SU-DHL-6 (cell line): ENCODE measurements around the gene ATCAY.

Experiments used
- H2AFZ ChIP-seq: fragments of 200-600 bp; sonication (generic); 2 replicates; pipeline ENCODE4 v1.6.1; 2014; ENCODE audit warnings: low read depth, mild to moderate bottlenecking, moderate library complexity, mixed read lengths, antibody characterized with exemption, low read length; ENCODE audit not compliant: severe bottlenecking
- H3F3A ChIP-seq: fragments of 200-600 bp; shearing (Covaris generic); 2 replicates; pipeline ENCODE4 v1.6.0; 2016; ENCODE audit warnings: antibody characterized with exemption, mild to moderate bottlenecking; ENCODE audit not compliant: insufficient read depth
- H3K27ac ChIP-seq: fragments of 200-600 bp; sonication (generic); 2 replicates; pipeline ENCODE4 v1.5.1; 2016; ENCODE audit warnings: low read depth, mild to moderate bottlenecking, low read length, moderate library complexity, mixed read lengths
- H3K27me3 ChIP-seq: fragments of 200-600 bp; sonication (generic), shearing (Covaris generic); 2 replicates; pipeline ENCODE4 v1.6.0; 2014; ENCODE audit warnings: mild to moderate bottlenecking, low read length
- H3K36me3 ChIP-seq: fragments of 200-600 bp; sonication (generic); 2 replicates; pipeline ENCODE4 v1.6.1; 2014; ENCODE audit warnings: mild to moderate bottlenecking, low read length, mixed read lengths
- H3K4me2 ChIP-seq: fragments of 300-600, 200-600 bp; shearing (Covaris generic), sonication (generic); 2 replicates; pipeline ENCODE4 v1.6.0; 2014; ENCODE audit warnings: low read length, low read depth, mild to moderate bottlenecking; ENCODE audit not compliant: poor library complexity, severe bottlenecking
- H3K4me3 ChIP-seq: fragments of 200-600 bp; sonication (generic); 2 replicates; pipeline ENCODE4 v1.5.1; 2014; ENCODE audit warnings: antibody characterized with exemption, low read length, mild to moderate bottlenecking, mixed read lengths; ENCODE audit not compliant: insufficient read depth, poor library complexity, severe bottlenecking
- H3K79me2 ChIP-seq: fragments of 200-600 bp; sonication (generic); 2 replicates; pipeline ENCODE4 v1.6.1; 2014; ENCODE audit warnings: mild to moderate bottlenecking, low read length, moderate library complexity; ENCODE audit not compliant: insufficient read depth
- H3K9ac ChIP-seq: fragments of 200-600 bp; sonication (generic); 2 replicates; pipeline ENCODE4 v1.7.0; 2014; ENCODE audit warnings: mild to moderate bottlenecking, low read length
- H3K9me2 ChIP-seq: fragments of 200-600 bp; sonication (generic); replicated peaks from 2 replicates; pipeline ENCODE4 v1.6.1; 2014; ENCODE audit warnings: low read length; ENCODE audit not compliant: insufficient read depth
- H3K9me3 ChIP-seq: fragments of 200-600 bp; sonication (generic); 2 replicates; pipeline ENCODE4 v1.6.1; 2014; ENCODE audit warnings: low read length, mixed read lengths; ENCODE audit not compliant: insufficient read depth
- H4K20me1 ChIP-seq: fragments of 200-600 bp; sonication (generic); 2 replicates; pipeline ENCODE4 v1.6.1; 2014; ENCODE audit warnings: low read depth, mild to moderate bottlenecking, antibody characterized with exemption, low read length, moderate library complexity, mixed read lengths
- CTCF ChIP-seq: fragments of 200-600 bp; sonication (generic); IDR thresholded peaks from one replicate; pipeline ENCODE4 v1.5.1; 2017; ENCODE audit warnings: antibody characterized with exemption, mild to moderate bottlenecking, low read length, moderate library complexity; ENCODE audit not compliant: insufficient read depth, poor library complexity, severe bottlenecking
- EZH2phosphoT487 ChIP-seq: fragments of 200-600 bp; sonication (generic), shearing (Covaris generic); conservative IDR thresholded peaks from 2 replicates; pipeline ENCODE4 v1.6.1; 2018; ENCODE audit warnings: mild to moderate bottlenecking, antibody characterized with exemption, low read length, moderate library complexity, mixed read lengths

ATCAY gene

DNA sequence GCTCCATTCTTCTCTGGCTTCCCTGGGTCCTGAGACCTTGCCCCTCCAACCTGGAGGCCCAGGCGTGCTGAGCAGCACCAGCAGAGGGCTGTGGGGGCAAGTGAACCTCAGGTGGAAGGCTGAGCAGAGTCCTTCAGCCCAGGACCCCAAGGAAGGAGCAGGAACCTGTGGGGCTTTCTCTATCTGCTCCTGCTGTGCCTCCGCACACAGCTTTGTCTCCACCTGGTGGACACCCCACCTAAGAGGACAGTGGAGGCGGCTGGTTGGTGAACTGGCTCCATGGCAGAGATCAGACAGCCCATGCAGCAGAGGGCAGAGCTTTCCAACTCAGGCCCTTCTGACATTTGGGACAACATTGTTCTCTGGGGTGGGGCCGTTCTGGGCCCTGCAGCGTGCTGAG is 31.4 kb upstream of the ATCAY start:
- no peaks in the 10 kb centered on the region for H3K79me2 ChIP-seq
- no peak overlapping the region for H2AFZ ChIP-seq

DNA sequence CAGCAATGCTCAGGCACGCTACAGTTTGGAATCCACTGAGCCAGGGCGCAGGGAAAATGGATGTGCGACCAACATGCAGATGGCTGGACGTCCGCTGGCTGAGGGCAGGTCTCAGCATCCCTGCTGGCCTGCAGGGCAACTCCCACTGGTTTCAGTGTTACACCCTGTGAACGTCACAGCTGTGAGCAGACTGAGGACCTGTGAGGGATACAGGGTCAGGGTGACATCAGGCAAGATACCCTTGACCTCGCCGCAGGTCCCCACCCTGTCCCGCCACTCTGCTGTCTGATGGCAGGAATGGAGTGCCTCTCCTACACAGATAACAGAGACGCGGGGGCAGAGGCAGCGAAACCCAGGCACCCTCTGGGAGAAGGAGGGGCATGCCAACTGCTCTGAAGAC is 30.7 kb upstream of the ATCAY start:
- H4K20me1 ChIP-seq, result no peaks in the 10 kb centered on the region
- no peaks in the 10 kb centered on the region for H3K79me2 ChIP-seq
- no peaks in the 10 kb centered on the region for H3K36me3 ChIP-seq
- H3F3A ChIP-seq, result no peaks in the 10 kb centered on the region
- H3K4me2 ChIP-seq, result no peak overlapping the region
- TF ChIP-seq EZH2phosphoT487 (no peak), CTCF (no peak)
- H3K27ac ChIP-seq, result no peak overlapping the region
- 0 out of 2 replicates have a peak, but pooled peaks cover 3% of the 10 kb centered on the region for H3K27me3 ChIP-seq
- no peak overlapping the region for H2AFZ ChIP-seq
- H3K9ac ChIP-seq, result no peak overlapping the region
- no peak overlapping the region for H3K4me3 ChIP-seq
- H3K9me2 ChIP-seq, result no peaks in the 10 kb centered on the region
- peaks cover 8% of the 10 kb centered on the region; the same call in 1 of the 2 replicates for H3K9me3 ChIP-seq

More for the DNA sequence above, 31.4 kb upstream of the ATCAY start:
- 0 out of 2 replicates have a peak, but pooled peaks cover 3% of the 10 kb centered on the region for H3K27me3 ChIP-seq
- TF ChIP-seq EZH2phosphoT487, result no peak
- TF ChIP-seq CTCF, result no peak
- H3K9me2 ChIP-seq, result no peaks in the 10 kb centered on the region
- no peak overlapping the region for H3K4me3 ChIP-seq
- no peaks in the 10 kb centered on the region for H3F3A ChIP-seq
- H4K20me1 ChIP-seq, result no peaks in the 10 kb centered on the region
- no peak overlapping the region for H3K4me2 ChIP-seq
- no peak overlapping the region for H3K9ac ChIP-seq
- H3K36me3 ChIP-seq, result no peaks in the 10 kb centered on the region
- peaks cover 8% of the 10 kb centered on the region; the same call in 1 of the 2 replicates for H3K9me3 ChIP-seq
- H3K27ac ChIP-seq, result no peak overlapping the region

DNA sequence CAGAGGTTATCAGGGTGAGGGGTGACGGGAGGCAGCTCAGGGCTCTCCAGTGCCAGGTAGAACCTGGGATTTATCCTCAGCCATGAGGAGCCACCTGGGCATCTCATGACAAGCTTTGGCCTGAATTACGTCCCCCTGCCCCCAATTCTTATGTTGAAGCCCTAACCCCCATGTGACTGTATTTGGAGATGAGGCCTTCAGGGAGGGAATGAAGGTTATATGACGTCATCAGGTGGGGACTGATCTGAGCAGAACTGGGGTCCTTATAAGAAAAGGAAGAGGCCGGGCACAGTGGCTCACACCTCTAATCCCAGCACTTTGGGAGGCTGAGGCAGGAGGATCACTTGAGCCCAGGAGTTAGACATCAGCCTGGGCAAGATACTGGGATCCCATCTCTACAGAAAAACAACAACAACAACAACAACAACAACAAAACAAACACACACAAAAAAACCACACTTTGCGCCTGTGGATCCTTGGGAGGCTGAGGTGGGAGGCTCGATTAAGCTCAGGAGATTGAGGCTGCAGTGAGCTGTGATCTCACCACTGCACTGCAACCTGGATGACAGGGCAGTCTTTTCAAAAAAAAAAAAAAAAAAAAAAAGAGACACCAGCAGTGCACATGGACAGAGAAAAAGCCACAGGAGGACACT is 30.0 kb upstream of the ATCAY start:
- Histone ChIP-seq H3K27me3 (0 out of 2 replicates have a peak, but pooled peaks cover 3% of the 10 kb centered on the region), H3K27ac (no peak overlapping the region), H3K79me2 (no peaks in the 10 kb centered on the region), H3K9me2 (no peaks in the 10 kb centered on the region), H3F3A (no peaks in the 10 kb centered on the region), H3K9me3 (peaks cover 8% of the 10 kb centered on the region; the same call in 1 of the 2 replicates), H3K9ac (no peak overlapping the region), H2AFZ (no peak overlapping the region), H3K4me3 (no peak overlapping the region), H3K36me3 (no peaks in the 10 kb centered on the region), H3K4me2 (no peak overlapping the region), H4K20me1 (no peaks in the 10 kb centered on the region)
- TF ChIP-seq EZH2phosphoT487 (no peak), CTCF (no peak)
